Astrocyte (in vitro differentiated cells and primary cell): ENCODE results near the gene TRH. TPM values are rescaled to one million over a fixed set of nuclear protein-coding genes. Genes with fewer than 3 reads are reported as not detected.

Source experiments
- DNase-seq: peaks from one replicate; pipeline ENCODE4 v3.0.0-alpha.2; 2010; ENCODE audit warnings: low read depth
- FAIRE-seq: peaks from 2 replicates; lab custom pipeline; 2011; peaks lifted over from hg19 to GRCh38; lab: Jason Lieb, UNC
- H2AFZ ChIP-seq: 2 replicates; pipeline ENCODE4 v1.6.0; 2012; ENCODE audit warnings: low read depth, low read length, inconsistent platforms
- H3K27ac ChIP-seq: 2 replicates; pipeline ENCODE4 v1.5.1; 2011; ENCODE audit warnings: low read depth, low read length, inconsistent platforms
- H3K27me3 ChIP-seq: 2 replicates; pipeline ENCODE4 v1.6.0; 2011; ENCODE audit warnings: low read length, inconsistent platforms; ENCODE audit not compliant: insufficient read depth
- H3K36me3 ChIP-seq: 2 replicates; pipeline ENCODE4 v1.5.1; 2011; ENCODE audit warnings: low read length, inconsistent platforms; ENCODE audit not compliant: insufficient read depth
- H3K4me1 ChIP-seq: 2 replicates; pipeline ENCODE4 v1.5.1; 2011; ENCODE audit warnings: low read length, inconsistent platforms; ENCODE audit not compliant: insufficient read depth
- H3K4me2 ChIP-seq: 2 replicates; pipeline ENCODE4 v1.6.0; 2012; ENCODE audit warnings: low read length, inconsistent platforms
- H3K4me3 ChIP-seq: 2 replicates; pipeline ENCODE4 v1.5.1; 2011; ENCODE audit warnings: low read depth, mild to moderate bottlenecking, low read length, inconsistent platforms; ENCODE audit not compliant: insufficient read depth
- H3K79me2 ChIP-seq: 2 replicates; pipeline ENCODE4 v1.6.0; 2012; ENCODE audit warnings: mild to moderate bottlenecking, low read length, inconsistent platforms; ENCODE audit not compliant: insufficient read depth
- H3K9ac ChIP-seq: 2 replicates; pipeline ENCODE4 v1.6.0; 2012; ENCODE audit warnings: mild to moderate bottlenecking, low read length, inconsistent platforms
- H3K9me3 ChIP-seq: 2 replicates; pipeline ENCODE4 v1.5.1; 2012; ENCODE audit warnings: low read depth, mild to moderate bottlenecking, low read length, inconsistent platforms; ENCODE audit not compliant: insufficient read depth
- H4K20me1 ChIP-seq: 2 replicates; pipeline ENCODE4 v1.6.0; 2012; ENCODE audit warnings: low read length, inconsistent platforms; ENCODE audit not compliant: insufficient read depth
- H3K27ac Mint-ChIP-seq: one replicate; pipeline ENCODE4 v1.8.0; 2021; ENCODE audit warnings: mild to moderate bottlenecking, mixed read lengths; ENCODE audit not compliant: unreplicated experiment
- H3K27me3 Mint-ChIP-seq: one replicate; pipeline ENCODE4 v1.8.0; 2021; ENCODE audit warnings: low read depth, mixed read lengths; ENCODE audit not compliant: unreplicated experiment
- H3K36me3 Mint-ChIP-seq: one replicate; pipeline ENCODE4 v1.8.0; 2021; ENCODE audit warnings: low read depth, mixed read lengths; ENCODE audit not compliant: unreplicated experiment
- H3K4me1 Mint-ChIP-seq: one replicate; pipeline ENCODE4 v1.8.0; 2021; ENCODE audit warnings: low read depth, mixed read lengths; ENCODE audit not compliant: unreplicated experiment
- H3K4me3 Mint-ChIP-seq: one replicate; pipeline ENCODE4 v1.8.0; 2021; ENCODE audit warnings: mild to moderate bottlenecking, moderate library complexity, mixed read lengths; ENCODE audit not compliant: unreplicated experiment
- H3K9me3 Mint-ChIP-seq: one replicate; pipeline ENCODE4 v1.8.0; 2021; ENCODE audit warnings: mild to moderate bottlenecking, mixed read lengths; ENCODE audit not compliant: unreplicated experiment
- CTCF ChIP-seq: IDR thresholded peaks from 2 replicates; pipeline ENCODE4 v1.5.1; 2011; ENCODE audit warnings: low read depth, mild to moderate bottlenecking, inconsistent platforms, low read length, moderate library complexity; ENCODE audit not compliant: insufficient read depth
- EZH2 ChIP-seq: IDR thresholded peaks from 2 replicates; pipeline ENCODE4 v1.6.1; 2012; ENCODE audit warnings: mild to moderate bottlenecking, low read length, inconsistent platforms; ENCODE audit not compliant: insufficient read depth
- total RNA-seq: library from RNA; stranded (reverse); gene quantifications from 2 replicates; pipeline ENCODE4 v1.2.1, GENCODE V29; 2021

TRH gene
- total RNA-seq, 1 donor from 2014 or later: 0.14 TPM

GRCh38 chr3:129978123-129978522, 3.6 kb downstream of the TRH start:
- no peak for TF ChIP-seq EZH2
- TF ChIP-seq CTCF: no peak
- H2AFZ ChIP-seq: no peak overlapping the region
- no peak overlapping the region for H3K27ac ChIP-seq
- no peaks in the 10 kb centered on the region for H3K36me3 ChIP-seq
- Mint-ChIP-seq H3K36me3 (peaks cover 2% of the 10 kb centered on the region), H3K4me3 (no peak overlapping the region), H3K27ac (no peak overlapping the region), H3K4me1 (no peaks in the 10 kb centered on the region), H3K27me3 (peaks cover 91% of the 10 kb centered on the region), H3K9me3 (peaks cover 10% of the 10 kb centered on the region)
- DNase-seq (no peak), FAIRE-seq (no peak)
- H3K4me1 ChIP-seq: peaks cover 5% of the 10 kb centered on the region
- peaks cover 64% of the 10 kb centered on the region for H3K27me3 ChIP-seq
- no peaks in the 10 kb centered on the region for H4K20me1 ChIP-seq
- H3K9me3 ChIP-seq: no peaks in the 10 kb centered on the region
- no peaks in the 10 kb centered on the region for H3K79me2 ChIP-seq
- H3K4me3 ChIP-seq: no peak overlapping the region
- no peak overlapping the region for H3K4me2 ChIP-seq
- no peak overlapping the region for H3K9ac ChIP-seq

- Mint-ChIP-seq H3K4me1 (no peaks in the 10 kb centered on the region), H3K9me3 (peaks cover 10% of the 10 kb centered on the region), H3K4me3 (no peak overlapping the region), H3K27ac (no peak overlapping the region), H3K36me3 (peaks cover 2% of the 10 kb centered on the region), H3K27me3 (peaks cover 87% of the 10 kb centered on the region)
- Histone ChIP-seq H2AFZ (no peak overlapping the region), H4K20me1 (no peaks in the 10 kb centered on the region), H3K36me3 (no peaks in the 10 kb centered on the region), H3K79me2 (no peaks in the 10 kb centered on the region), H3K4me1 (peaks cover 5% of the 10 kb centered on the region), H3K9ac (no peak overlapping the region), H3K27me3 (peaks cover 52% of the 10 kb centered on the region), H3K27ac (no peak overlapping the region), H3K4me3 (no peak overlapping the region), H3K4me2 (no peak overlapping the region), H3K9me3 (no peaks in the 10 kb centered on the region)
- TF ChIP-seq CTCF (no peak), EZH2 (no peak)
- FAIRE-seq (no peak), DNase-seq (no peak)
Observed at GRCh38 chr3:129979905-129980304, 5.4 kb downstream of the TRH start.

- Histone ChIP-seq H3K4me3 (no peak overlapping the region), H2AFZ (no peak overlapping the region), H3K9ac (no peak overlapping the region), H3K36me3 (no peaks in the 10 kb centered on the region), H3K27ac (no peak overlapping the region), H3K4me2 (no peak overlapping the region), H4K20me1 (no peaks in the 10 kb centered on the region), H3K79me2 (no peaks in the 10 kb centered on the region), H3K9me3 (no peaks in the 10 kb centered on the region), H3K27me3 (peaks cover 27% of the 10 kb centered on the region), H3K4me1 (no peaks in the 10 kb centered on the region)
- no peak for FAIRE-seq
- Mint-ChIP-seq H3K4me3 (no peak overlapping the region), H3K27ac (no peak overlapping the region), H3K36me3 (peaks cover 2% of the 10 kb centered on the region), H3K4me1 (no peaks in the 10 kb centered on the region), H3K27me3 (peaks cover 71% of the 10 kb centered on the region), H3K9me3 (peaks cover 10% of the 10 kb centered on the region)
- DNase-seq: no peak
- TF ChIP-seq CTCF (no peak), EZH2 (no peak)
Observed at GRCh38 chr3:129983561-129983960, 9.0 kb downstream of the TRH start.
